Stomach (tissue), 4 donors: Measurements from ENCODE around the gene BLVRA.

ENCODE experiments used
- CTCF ChIP-seq, 7 experiments: fragments of 450-650 bp in 4 of 7; fragments of 200-600 bp in 3 of 7; sonication (generic) in 3 of 7; IDR thresholded peaks; one replicate each; pipeline ENCODE4 v1.5.1; 2016 to 2019; ENCODE audit warnings: antibody characterized with exemption in 7 of 7, control low read depth in 2 of 7, mild to moderate bottlenecking in 1 of 7
- EP300 ChIP-seq: sonication (generic); formaldehyde crosslinking; IDR thresholded peaks from one replicate; pipeline ENCODE4 v1.6.1; 2017; ENCODE audit warnings: antibody characterized with exemption
- POLR2A ChIP-seq, 4 donors: fragments of 450-650 bp; IDR thresholded peaks; one replicate each; pipeline ENCODE4 v1.6.1; 2016; ENCODE audit warnings: antibody characterized with exemption in 4 of 4, control low read depth in 2 of 4, mild to moderate bottlenecking in 1 of 4, moderate library complexity in 1 of 4
- POLR2AphosphoS5 ChIP-seq, 3 donors: sonication (generic); formaldehyde crosslinking; IDR thresholded peaks; one replicate each; pipeline ENCODE4 v1.6.1; 2016; ENCODE audit warnings: antibody characterized with exemption in 3 of 3

GRCh38 chr7:43752411-43752810 lies 6.1 kb upstream of the BLVRA start:
- no peak for TF ChIP-seq CTCF (IDR thresholded peaks at IDR 0.05)
- TF ChIP-seq POLR2A (IDR thresholded peaks at IDR 0.05): no peak
- no peak for TF ChIP-seq EP300
- no peak for TF ChIP-seq POLR2AphosphoS5 (IDR thresholded peaks at IDR 0.05)
